Kidney tubule cell (primary cell): ENCODE measurements around the gene PHC2.

Experiments used
- DNase-seq: peaks from one replicate; pipeline ENCODE4 v3.0.0-alpha.2; 2018; ENCODE audit warnings: low spot score

The PHC2 gene

GRCh38 chr1:33454646-33455282 is 23.9 kb upstream of the PHC2 start:
- DNase-seq: no peak

- no peak for DNase-seq
Measured at GRCh38 chr1:33446590-33446989, 15.7 kb upstream of the PHC2 start.

- no peak for DNase-seq
Measured at GRCh38 chr1:33445108-33445507, 14.2 kb upstream of the PHC2 start.

GRCh38 chr1:33443705-33444180 is 12.8 kb upstream of the PHC2 start:
- DNase-seq: no peak

GRCh38 chr1:33443080-33443704 is 12.3 kb upstream of the PHC2 start:
- DNase-seq: no peak

- no peak for DNase-seq
Measured at GRCh38 chr1:33442141-33442540, 11.2 kb upstream of the PHC2 start.

- no peak for DNase-seq
Measured at GRCh38 chr1:33441088-33441745, 10.3 kb upstream of the PHC2 start.

- DNase-seq: no peak
Measured at GRCh38 chr1:33439662-33440061, 8.8 kb upstream of the PHC2 start.

GRCh38 chr1:33438364-33439160 is 7.7 kb upstream of the PHC2 start:
- no peak for DNase-seq

- DNase-seq: no peak
Measured at GRCh38 chr1:33436557-33437285, 5.8 kb upstream of the PHC2 start.

GRCh38 chr1:33435096-33435820 is 4.4 kb upstream of the PHC2 start:
- DNase-seq: peak; percentile 58

GRCh38 chr1:33434363-33434750 is 3.5 kb upstream of the PHC2 start:
- DNase-seq: peak; percentile 20

- peak; percentile 99 for DNase-seq
Measured at GRCh38 chr1:33433509-33434362, 2.8 kb upstream of the PHC2 start.

GRCh38 chr1:33429856-33430691 is 821 bp downstream of the PHC2 start:
- DNase-seq: peak; percentile 35

- DNase-seq: no peak
Measured at GRCh38 chr1:33429332-33429731, 1.6 kb downstream of the PHC2 start.

- DNase-seq: no peak
Measured at GRCh38 chr1:33428661-33429060, 2.2 kb downstream of the PHC2 start.

- no peak for DNase-seq
Measured at GRCh38 chr1:33426916-33427315, 4.0 kb downstream of the PHC2 start.

GRCh38 chr1:33425900-33426299 is 5.0 kb downstream of the PHC2 start:
- no peak for DNase-seq

GRCh38 chr1:33424610-33425009 is 6.3 kb downstream of the PHC2 start:
- DNase-seq: peak; percentile 33
